Memory B cell (primary cell): ENCODE data around the gene NGDN.
"Not testable (repeated sequence)": the region's sequence is repeated elsewhere in the genome, so short reads cannot be mapped to it uniquely, and the experiment has no call there.

Source experiments
- ATAC-seq: fragments of 150-1000 bp; cut with Tn5 transposase; 2 replicates; pipeline ENCODE4 v1.10.0; 2021; ENCODE audit warnings: low read depth, mild to moderate bottlenecking, moderate library complexity
- DNase-seq, 2 donors: peaks; one replicate each; pipeline ENCODE4 v3.0.0; 2022; ENCODE audit warnings: low spot score in 2 of 2
- H3K27ac Mint-ChIP-seq: one replicate; pipeline ENCODE4 v1.8.0; 2022; ENCODE audit warnings: mild to moderate bottlenecking, moderate library complexity, mixed read lengths
- H3K27me3 Mint-ChIP-seq: one replicate; pipeline ENCODE4 v1.8.0; 2022; ENCODE audit warnings: mixed read lengths
- H3K36me3 Mint-ChIP-seq: one replicate; pipeline ENCODE4 v1.8.0; 2022; ENCODE audit warnings: mild to moderate bottlenecking, mixed read lengths
- H3K4me1 Mint-ChIP-seq: one replicate; pipeline ENCODE4 v1.8.0; 2022; ENCODE audit warnings: mixed read lengths
- H3K4me3 Mint-ChIP-seq: one replicate; pipeline ENCODE4 v1.8.0; 2022; ENCODE audit warnings: mild to moderate bottlenecking, moderate library complexity, mixed read lengths
- H3K9me3 Mint-ChIP-seq: one replicate; pipeline ENCODE4 v1.8.0; 2022; ENCODE audit warnings: mixed read lengths

NGDN gene

GRCh38 chr14:23469127-23469905 lies at the start of gene NGDN:
Gene NGDN (plus strand): TSS chr14:23469703. CDS start chr14:23469716, 13 bp downstream.
- DNase-seq (peak; percentile 87 to 94), ATAC-seq (peak; percentile 88)
- Mint-ChIP-seq H3K36me3 (peaks cover 8% of the 10 kb centered on the region), H3K4me1 (peaks cover 4% of the 10 kb centered on the region), H3K9me3 (no peaks in the 10 kb centered on the region), H3K27ac (peak within 1 kb of the TSS; percentile 9), H3K4me3 (peak within 1 kb of the TSS; percentile 54), H3K27me3 (no peaks in the 10 kb centered on the region)

GRCh38 chr14:23421594-23421993 lies 47.9 kb upstream of the NGDN start:
- ATAC-seq = no peak
- Mint-ChIP-seq H3K27ac (no peak overlapping the region), H3K9me3 (no peaks in the 10 kb centered on the region), H3K36me3 (no peaks in the 10 kb centered on the region), H3K4me1 (peaks cover 2% of the 10 kb centered on the region), H3K4me3 (no peak overlapping the region), H3K27me3 (peaks cover 8% of the 10 kb centered on the region)
- no peak for DNase-seq

- H3K27me3 Mint-ChIP-seq = peaks cover 6% of the 10 kb centered on the region
- H3K27ac Mint-ChIP-seq = no peak overlapping the region
- no peaks in the 10 kb centered on the region for H3K9me3 Mint-ChIP-seq
- H3K4me3 Mint-ChIP-seq = no peak overlapping the region
- DNase-seq (no peak), ATAC-seq (no peak)
- no peaks in the 10 kb centered on the region for H3K36me3 Mint-ChIP-seq
- peaks cover 5% of the 10 kb centered on the region for H3K4me1 Mint-ChIP-seq
These were observed 45.8 kb upstream of the NGDN start for GRCh38 chr14:23423657-23424056.

- no peak overlapping the region for H3K27ac Mint-ChIP-seq
- peaks cover 3% of the 10 kb centered on the region for H3K27me3 Mint-ChIP-seq
- no peaks in the 10 kb centered on the region for H3K36me3 Mint-ChIP-seq
- no peak overlapping the region for H3K4me3 Mint-ChIP-seq
- H3K9me3 Mint-ChIP-seq = no peaks in the 10 kb centered on the region
- ATAC-seq = no peak
- no peak for DNase-seq
- H3K4me1 Mint-ChIP-seq = peaks cover 5% of the 10 kb centered on the region
These were observed 44.3 kb upstream of the NGDN start for GRCh38 chr14:23425169-23425568.

GRCh38 chr14:23425798-23426197 lies 43.7 kb upstream of the NGDN start:
- H3K36me3 Mint-ChIP-seq, H3K27ac Mint-ChIP-seq, H3K27me3 Mint-ChIP-seq, H3K9me3 Mint-ChIP-seq, DNase-seq, H3K4me1 Mint-ChIP-seq, H3K4me3 Mint-ChIP-seq: not testable (repeated sequence)
- ATAC-seq = peak; percentile 57

- H3K27ac Mint-ChIP-seq = no peak overlapping the region
- no peaks in the 10 kb centered on the region for H3K36me3 Mint-ChIP-seq
- no peak overlapping the region for H3K4me3 Mint-ChIP-seq
These were observed 40.6 kb upstream of the NGDN start for GRCh38 chr14:23428686-23429495.

GRCh38 chr14:23430016-23430722 lies 39.3 kb upstream of the NGDN start:
- no peak for DNase-seq
- Mint-ChIP-seq H3K4me3 (no peak overlapping the region), H3K9me3 (no peaks in the 10 kb centered on the region), H3K27ac (no peak overlapping the region), H3K4me1 (peaks cover 4% of the 10 kb centered on the region), H3K36me3 (no peaks in the 10 kb centered on the region), H3K27me3 (peaks cover 18% of the 10 kb centered on the region)
- no peak for ATAC-seq

More at GRCh38 chr14:23428686-23429495, 40.6 kb upstream of the NGDN start:
- H3K4me1 Mint-ChIP-seq = peaks cover 5% of the 10 kb centered on the region
- ATAC-seq = no peak
- DNase-seq = no peak
- no peaks in the 10 kb centered on the region for H3K9me3 Mint-ChIP-seq
- H3K27me3 Mint-ChIP-seq = peaks cover 13% of the 10 kb centered on the region

GRCh38 chr14:23430723-23431085 lies 38.8 kb upstream of the NGDN start:
- Mint-ChIP-seq H3K4me3 (no peak overlapping the region), H3K9me3 (no peaks in the 10 kb centered on the region), H3K36me3 (no peaks in the 10 kb centered on the region), H3K27me3 (peaks cover 20% of the 10 kb centered on the region), H3K27ac (no peak overlapping the region), H3K4me1 (peaks cover 3% of the 10 kb centered on the region)
- no peak for ATAC-seq
- DNase-seq = no peak

GRCh38 chr14:23431486-23431885 lies 38.0 kb upstream of the NGDN start:
- Mint-ChIP-seq H3K27me3 (peaks cover 20% of the 10 kb centered on the region), H3K4me1 (peaks cover 3% of the 10 kb centered on the region), H3K9me3 (no peaks in the 10 kb centered on the region), H3K4me3 (no peak overlapping the region), H3K36me3 (no peaks in the 10 kb centered on the region), H3K27ac (no peak overlapping the region)
- DNase-seq (no peak), ATAC-seq (no peak)

GRCh38 chr14:23432102-23432925 lies 37.2 kb upstream of the NGDN start:
- no peak for DNase-seq
- Mint-ChIP-seq H3K27ac (no peak overlapping the region), H3K4me1 (no peaks in the 10 kb centered on the region), H3K4me3 (no peak overlapping the region), H3K27me3 (peaks cover 20% of the 10 kb centered on the region), H3K36me3 (no peaks in the 10 kb centered on the region), H3K9me3 (no peaks in the 10 kb centered on the region)
- no peak for ATAC-seq

- no peak overlapping the region for H3K4me3 Mint-ChIP-seq
- ATAC-seq = no peak
These were observed 36.6 kb upstream of the NGDN start for GRCh38 chr14:23432946-23433345.

GRCh38 chr14:23433457-23433856 lies 36.0 kb upstream of the NGDN start:
- no peak overlapping the region for H3K27ac Mint-ChIP-seq
- no peak overlapping the region for H3K4me3 Mint-ChIP-seq
- H3K4me1 Mint-ChIP-seq = no peaks in the 10 kb centered on the region
- DNase-seq = no peak
- no peak for ATAC-seq
- H3K36me3 Mint-ChIP-seq = no peaks in the 10 kb centered on the region
- no peaks in the 10 kb centered on the region for H3K9me3 Mint-ChIP-seq
- H3K27me3 Mint-ChIP-seq = peaks cover 23% of the 10 kb centered on the region

More at GRCh38 chr14:23432946-23433345, 36.6 kb upstream of the NGDN start:
- Mint-ChIP-seq H3K27me3 (peaks cover 23% of the 10 kb centered on the region), H3K4me1 (no peaks in the 10 kb centered on the region), H3K36me3 (no peaks in the 10 kb centered on the region), H3K9me3 (no peaks in the 10 kb centered on the region), H3K27ac (no peak overlapping the region)
- DNase-seq = no peak

GRCh38 chr14:23434488-23435222 lies 34.8 kb upstream of the NGDN start:
- Mint-ChIP-seq H3K9me3 (no peaks in the 10 kb centered on the region), H3K4me1 (no peaks in the 10 kb centered on the region), H3K36me3 (no peaks in the 10 kb centered on the region), H3K4me3 (no peak overlapping the region), H3K27ac (no peak overlapping the region), H3K27me3 (peaks cover 23% of the 10 kb centered on the region)
- DNase-seq (no peak), ATAC-seq (no peak)
